Omental fat pad (tissue), 4 donors: ENCODE measurements around the gene ZNF474. TPM values are rescaled to one million over a fixed set of nuclear protein-coding genes. Genes with fewer than 3 reads are reported as not detected.

Source experiments
- ATAC-seq: fragments of 150-250 bp; one replicate; pipeline ENCODE4 v1.9.1; 2016; ENCODE audit warnings: mild to moderate bottlenecking, moderate library complexity; ENCODE audit not compliant: low FRiP score
- DNase-seq: peaks from one replicate; pipeline ENCODE4 v3.0.0-alpha.2; 2019; ENCODE audit warnings: low spot score
- total RNA-seq, 4 donors: library from RNA; depleted of rRNA; stranded (reverse); fragments of >200 nt; gene quantifications; one replicate each; pipeline ENCODE4 v1.1.0, GENCODE V29; 2016
- TF ChIP-seq, protein P1 (sequence below), 3 donors: fragments of 450-650 bp; IDR thresholded peaks; one replicate each; pipeline ENCODE4 v1.5.1; 2016 to 2017; ENCODE audit warnings: antibody characterized with exemption in 3 of 3, mild to moderate bottlenecking in 3 of 3, moderate library complexity in 2 of 3

Gene ZNF474
- total RNA-seq, 4 donors from 2014 or later = 0.24 to 2.1 TPM; not detected in 2

DNA sequence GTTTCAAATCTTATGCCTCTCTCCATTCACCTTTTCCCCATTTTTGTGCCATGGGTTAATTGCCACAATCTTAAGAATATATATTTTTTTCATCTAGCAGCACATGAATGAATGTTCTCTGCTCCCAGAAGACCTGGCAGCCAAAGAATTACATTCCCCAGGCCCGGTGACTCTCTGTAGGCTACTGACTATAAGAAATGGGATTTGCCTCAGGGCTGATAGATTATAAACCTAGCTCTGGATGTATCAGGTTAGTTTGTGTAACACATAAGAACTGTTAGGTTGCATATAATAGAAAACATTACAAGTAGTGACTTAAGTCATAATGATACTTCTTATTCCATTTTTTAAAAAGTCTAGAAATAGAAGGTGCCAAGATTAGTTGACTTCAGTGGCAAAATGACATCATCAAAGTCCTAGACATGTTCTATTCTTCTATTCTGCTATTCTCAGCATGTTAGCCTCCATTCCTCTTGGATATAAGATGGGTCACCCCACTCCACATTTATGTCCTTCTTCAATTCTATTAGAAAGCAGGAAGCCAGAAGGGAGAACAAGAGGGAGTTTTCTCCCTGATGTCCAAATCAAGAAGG lies 10.9 kb upstream of the ZNF474 start:
- ATAC-seq (no peak), DNase-seq (no peak)
- TF ChIP-seq, protein P1, sequence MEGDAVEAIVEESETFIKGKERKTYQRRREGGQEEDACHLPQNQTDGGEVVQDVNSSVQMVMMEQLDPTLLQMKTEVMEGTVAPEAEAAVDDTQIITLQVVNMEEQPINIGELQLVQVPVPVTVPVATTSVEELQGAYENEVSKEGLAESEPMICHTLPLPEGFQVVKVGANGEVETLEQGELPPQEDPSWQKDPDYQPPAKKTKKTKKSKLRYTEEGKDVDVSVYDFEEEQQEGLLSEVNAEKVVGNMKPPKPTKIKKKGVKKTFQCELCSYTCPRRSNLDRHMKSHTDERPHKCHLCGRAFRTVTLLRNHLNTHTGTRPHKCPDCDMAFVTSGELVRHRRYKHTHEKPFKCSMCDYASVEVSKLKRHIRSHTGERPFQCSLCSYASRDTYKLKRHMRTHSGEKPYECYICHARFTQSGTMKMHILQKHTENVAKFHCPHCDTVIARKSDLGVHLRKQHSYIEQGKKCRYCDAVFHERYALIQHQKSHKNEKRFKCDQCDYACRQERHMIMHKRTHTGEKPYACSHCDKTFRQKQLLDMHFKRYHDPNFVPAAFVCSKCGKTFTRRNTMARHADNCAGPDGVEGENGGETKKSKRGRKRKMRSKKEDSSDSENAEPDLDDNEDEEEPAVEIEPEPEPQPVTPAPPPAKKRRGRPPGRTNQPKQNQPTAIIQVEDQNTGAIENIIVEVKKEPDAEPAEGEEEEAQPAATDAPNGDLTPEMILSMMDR (IDR thresholded peaks at IDR 0.05) = no peak

DNA sequence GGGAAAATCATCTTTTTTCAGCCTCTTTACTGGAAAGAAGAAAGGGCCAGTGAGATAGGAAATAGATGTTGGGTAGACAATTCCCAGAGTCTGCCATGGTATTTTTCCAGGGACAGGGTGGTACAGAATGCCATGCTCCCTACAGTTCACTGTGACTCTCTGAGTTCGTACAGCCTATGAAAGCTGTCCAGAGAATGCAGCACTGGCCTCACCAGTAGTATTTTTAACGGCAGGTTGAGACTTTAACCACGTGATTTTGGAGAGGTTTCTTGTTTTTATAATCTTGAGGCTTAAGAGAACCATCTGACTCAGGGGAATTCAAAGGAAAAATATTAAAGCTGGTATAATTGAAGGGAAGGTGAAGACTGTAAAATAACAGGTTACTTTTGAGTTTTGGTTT lies 10.1 kb upstream of the ZNF474 start:
- no peak for ATAC-seq
- TF ChIP-seq, protein P1 (IDR thresholded peaks at IDR 0.05) = no peak
- no peak for DNase-seq

DNA sequence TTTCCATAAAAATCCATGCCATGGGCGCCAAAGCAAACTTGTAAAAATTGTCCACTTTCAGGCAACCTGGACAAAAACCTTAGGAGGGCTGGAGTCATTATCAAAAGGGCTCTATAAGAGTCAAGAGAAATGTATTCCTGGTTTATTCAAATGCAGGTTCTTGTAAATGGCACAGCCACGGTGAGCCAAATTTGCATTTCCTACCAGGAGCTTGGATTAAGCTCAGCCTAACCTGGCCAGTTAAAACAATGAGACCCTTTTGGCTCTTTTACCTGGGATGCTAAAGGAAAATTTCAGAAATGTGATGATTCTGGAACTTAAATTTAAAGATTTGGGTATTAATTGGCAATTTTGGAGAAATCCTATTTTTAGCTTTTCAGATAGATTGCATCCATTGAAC lies 8.9 kb upstream of the ZNF474 start:
- DNase-seq (no peak), ATAC-seq (no peak)
- TF ChIP-seq, protein P1 (IDR thresholded peaks at IDR 0.05) = no peak

DNA sequence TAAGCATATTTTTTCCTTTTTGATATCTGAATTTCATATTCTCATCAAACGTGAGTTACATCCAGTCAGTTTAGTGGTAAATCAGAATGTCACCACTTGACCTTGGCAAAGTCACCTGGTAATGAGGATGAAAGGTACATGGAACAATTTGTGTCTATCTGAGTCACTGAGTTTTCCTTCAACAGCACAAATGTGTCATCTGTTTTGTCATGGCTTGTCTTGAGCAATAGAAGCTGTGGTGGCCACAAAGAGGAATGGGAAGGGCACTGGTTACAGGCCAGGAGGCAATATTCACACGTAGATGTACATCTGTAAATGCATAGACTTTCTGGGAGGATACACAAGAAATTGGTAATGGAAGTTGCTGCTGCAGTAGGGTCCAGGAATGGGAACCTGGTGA lies 8.4 kb upstream of the ZNF474 start:
- TF ChIP-seq, protein P1 (IDR thresholded peaks at IDR 0.05) = no peak
- DNase-seq (no peak), ATAC-seq (no peak)

DNA sequence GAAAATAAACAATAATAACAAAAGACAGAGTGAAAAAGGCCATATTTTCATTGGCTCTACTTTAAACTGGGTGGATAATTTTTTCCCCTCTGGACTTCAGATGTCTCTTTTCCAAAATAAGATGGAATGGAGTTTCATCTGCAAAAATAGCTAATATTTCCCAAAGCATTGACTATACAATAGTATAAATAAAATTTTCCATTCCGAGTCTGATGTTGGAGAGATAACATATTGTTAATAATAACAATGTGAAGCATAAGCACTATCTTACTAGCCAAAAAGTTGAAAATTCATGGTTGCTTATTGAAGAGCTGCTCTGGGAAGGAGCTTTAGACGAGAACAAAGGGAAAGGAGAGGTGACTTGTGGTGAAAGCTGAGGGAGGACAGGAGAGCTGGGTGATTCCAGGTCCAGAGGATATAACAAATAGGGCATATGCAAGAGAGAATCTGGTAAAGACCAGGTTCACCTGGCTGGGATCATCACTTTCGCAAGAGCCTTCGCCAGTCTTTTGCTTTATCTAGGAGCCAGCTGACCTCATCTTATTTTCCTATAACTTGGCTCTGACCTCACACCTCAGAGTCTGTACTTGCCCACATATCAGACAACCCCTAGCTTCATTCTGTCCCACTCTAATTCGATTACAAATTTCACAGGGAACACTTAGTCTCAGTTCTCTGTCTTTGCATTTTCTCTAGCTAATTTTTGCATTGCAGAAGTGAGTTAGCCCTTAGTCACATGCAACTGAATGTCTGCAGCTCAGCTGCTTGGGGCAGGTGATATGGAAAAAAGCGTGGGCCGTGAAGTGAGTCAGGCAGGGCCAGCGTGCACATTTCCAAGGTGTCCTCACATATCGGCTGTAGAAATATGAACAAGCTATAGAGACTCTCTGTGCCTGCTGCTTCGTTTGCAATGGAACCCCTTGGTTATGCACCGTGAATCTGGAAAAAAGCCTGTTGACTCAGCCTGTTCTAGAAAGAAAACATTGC lies 7.6 kb upstream of the ZNF474 start:
- ATAC-seq (no peak), DNase-seq (no peak)
- TF ChIP-seq, protein P1 (IDR thresholded peaks at IDR 0.05) = no peak

DNA sequence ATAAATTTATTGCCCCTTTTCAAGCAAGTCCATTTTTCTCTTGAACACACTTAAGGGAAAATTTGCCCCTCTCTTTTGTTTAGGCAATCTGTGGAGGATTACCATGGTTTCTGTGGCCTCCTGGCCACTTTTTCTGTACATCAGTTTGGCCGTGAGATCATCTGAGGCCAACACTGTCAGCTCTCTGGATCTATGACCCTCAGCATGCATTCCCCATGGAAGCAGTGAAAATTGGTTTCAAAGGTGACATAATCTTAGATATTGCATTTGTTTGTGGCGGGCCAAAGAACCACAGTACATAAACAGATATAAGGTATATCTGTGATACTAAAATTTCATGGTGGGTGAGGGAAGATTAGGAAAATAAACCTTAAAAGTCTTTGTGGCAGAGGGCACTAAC lies 4.6 kb upstream of the ZNF474 start:
- DNase-seq = no peak
- TF ChIP-seq, protein P1 (IDR thresholded peaks at IDR 0.05) = no peak
- ATAC-seq = no peak
